Measurements from ENCODE around the gene MAP3K1. TPM values are rescaled to one million over a fixed set of nuclear protein-coding genes. Genes with fewer than 3 reads are reported as not detected.

The MAP3K1 gene
- total RNA-seq, 1 donor from 2014 or later = 14.8 TPM

DNA sequence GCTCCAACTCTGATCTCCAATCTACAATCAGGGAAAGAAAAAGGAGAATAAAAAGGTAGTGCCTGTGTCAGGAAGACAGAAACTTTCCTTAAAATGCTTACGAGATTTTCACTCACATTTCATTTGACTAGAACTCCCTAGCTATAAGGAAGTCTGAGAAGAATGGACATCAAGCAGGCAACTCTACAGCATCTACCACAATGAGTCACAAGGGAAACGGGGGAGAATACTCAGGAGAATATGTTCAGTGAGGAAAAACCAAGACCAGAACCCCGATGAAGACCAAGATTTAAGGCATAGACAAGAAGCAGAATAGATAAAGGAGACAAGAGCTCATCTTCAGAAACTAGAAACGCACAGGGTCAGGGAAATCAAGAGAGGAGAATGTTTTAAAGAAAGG lies 85.0 kb downstream of the MAP3K1 start:
- Mint-ChIP-seq H3K27ac (ENCODE audit: unreplicated experiment) (no peak overlapping the region), H3K4me1 (ENCODE audit: low read depth) (no peaks in the 10 kb centered on the region), H3K36me3 (ENCODE audit: low read depth) (peaks cover 5% of the 10 kb centered on the region), H3K4me3 (ENCODE audit: unreplicated experiment) (no peak overlapping the region), H3K9me3 (ENCODE audit: low read depth) (peaks cover 3% of the 10 kb centered on the region), H3K27me3 (ENCODE audit: low read depth) (no peaks in the 10 kb centered on the region)
- TF ChIP-seq, protein P1, sequence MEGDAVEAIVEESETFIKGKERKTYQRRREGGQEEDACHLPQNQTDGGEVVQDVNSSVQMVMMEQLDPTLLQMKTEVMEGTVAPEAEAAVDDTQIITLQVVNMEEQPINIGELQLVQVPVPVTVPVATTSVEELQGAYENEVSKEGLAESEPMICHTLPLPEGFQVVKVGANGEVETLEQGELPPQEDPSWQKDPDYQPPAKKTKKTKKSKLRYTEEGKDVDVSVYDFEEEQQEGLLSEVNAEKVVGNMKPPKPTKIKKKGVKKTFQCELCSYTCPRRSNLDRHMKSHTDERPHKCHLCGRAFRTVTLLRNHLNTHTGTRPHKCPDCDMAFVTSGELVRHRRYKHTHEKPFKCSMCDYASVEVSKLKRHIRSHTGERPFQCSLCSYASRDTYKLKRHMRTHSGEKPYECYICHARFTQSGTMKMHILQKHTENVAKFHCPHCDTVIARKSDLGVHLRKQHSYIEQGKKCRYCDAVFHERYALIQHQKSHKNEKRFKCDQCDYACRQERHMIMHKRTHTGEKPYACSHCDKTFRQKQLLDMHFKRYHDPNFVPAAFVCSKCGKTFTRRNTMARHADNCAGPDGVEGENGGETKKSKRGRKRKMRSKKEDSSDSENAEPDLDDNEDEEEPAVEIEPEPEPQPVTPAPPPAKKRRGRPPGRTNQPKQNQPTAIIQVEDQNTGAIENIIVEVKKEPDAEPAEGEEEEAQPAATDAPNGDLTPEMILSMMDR (IDR thresholded peaks at IDR 0.05) = no peak
- DNase-seq (ENCODE audit: low spot score) = no peak

DNA sequence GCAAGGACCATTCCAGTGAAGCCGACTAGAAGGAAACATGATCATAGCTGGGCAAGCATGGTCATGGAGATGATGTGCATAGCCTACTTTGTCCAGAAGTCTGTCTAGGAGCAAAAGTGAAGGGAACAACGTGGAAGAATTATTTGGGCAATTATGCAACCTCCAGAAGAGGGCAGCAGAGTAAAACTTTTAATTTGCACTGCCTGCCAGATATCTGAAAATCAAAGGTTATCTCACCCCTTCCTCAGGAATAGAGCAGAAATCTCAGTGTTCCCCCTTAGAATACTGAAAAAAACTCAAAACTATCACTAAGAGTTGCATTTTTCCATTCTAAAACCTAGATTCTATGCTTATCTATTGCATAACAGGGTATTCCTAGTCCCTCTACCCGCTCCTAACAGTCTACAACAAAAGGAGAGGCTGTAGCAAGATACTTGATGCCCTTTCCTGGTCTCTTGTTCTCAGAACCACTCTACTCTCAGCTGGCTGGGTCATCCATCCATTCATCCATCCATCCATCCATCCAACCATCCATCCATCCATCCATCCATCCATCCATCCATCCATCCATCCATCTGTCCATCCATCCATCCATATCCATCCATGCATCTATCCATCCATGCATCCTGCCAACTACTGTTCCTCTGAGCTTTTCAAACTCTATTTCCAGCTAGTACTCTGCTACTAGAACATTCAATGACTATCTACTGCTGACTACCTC lies 85.7 kb downstream of the MAP3K1 start:
- Mint-ChIP-seq H3K36me3 (ENCODE audit: low read depth) (peaks cover 2% of the 10 kb centered on the region), H3K4me3 (ENCODE audit: unreplicated experiment) (no peak overlapping the region), H3K27me3 (ENCODE audit: low read depth) (no peaks in the 10 kb centered on the region), H3K4me1 (ENCODE audit: low read depth) (no peaks in the 10 kb centered on the region), H3K27ac (ENCODE audit: unreplicated experiment) (no peak overlapping the region), H3K9me3 (ENCODE audit: low read depth) (peaks cover 3% of the 10 kb centered on the region)
- TF ChIP-seq, protein P1 (IDR thresholded peaks at IDR 0.05) = peak; percentile 92
- DNase-seq (ENCODE audit: low spot score) = no peak

DNA sequence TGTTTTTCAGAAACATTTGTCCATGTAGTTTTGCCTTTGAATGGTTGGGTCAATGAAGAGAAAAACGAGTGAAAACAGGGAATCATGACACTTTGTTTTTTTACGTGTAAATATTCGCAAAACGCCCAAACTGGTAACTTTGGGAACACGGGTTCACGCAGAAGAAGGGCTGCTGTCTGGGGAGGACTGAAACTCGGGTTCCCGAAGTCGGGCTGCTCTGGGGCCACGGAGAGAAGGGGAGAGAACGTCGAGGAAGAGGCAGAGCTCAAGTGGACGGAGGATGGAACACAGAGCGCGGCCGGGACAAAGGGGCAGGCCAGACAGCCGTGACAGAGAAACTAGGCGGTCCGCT lies 93.6 kb downstream of the MAP3K1 start:
- Mint-ChIP-seq H3K4me1 (ENCODE audit: low read depth) (peaks cover 21% of the 10 kb centered on the region), H3K36me3 (ENCODE audit: low read depth) (peaks cover 5% of the 10 kb centered on the region), H3K27me3 (ENCODE audit: low read depth) (no peaks in the 10 kb centered on the region), H3K4me3 (ENCODE audit: unreplicated experiment) (peak overlapping the region; percentile 80), H3K27ac (ENCODE audit: unreplicated experiment) (peak overlapping the region; percentile 93), H3K9me3 (ENCODE audit: low read depth) (peaks cover 7% of the 10 kb centered on the region)
- TF ChIP-seq, protein P1 (IDR thresholded peaks at IDR 0.05) = no peak
- peak; percentile 92 for DNase-seq (ENCODE audit: low spot score)

DNA sequence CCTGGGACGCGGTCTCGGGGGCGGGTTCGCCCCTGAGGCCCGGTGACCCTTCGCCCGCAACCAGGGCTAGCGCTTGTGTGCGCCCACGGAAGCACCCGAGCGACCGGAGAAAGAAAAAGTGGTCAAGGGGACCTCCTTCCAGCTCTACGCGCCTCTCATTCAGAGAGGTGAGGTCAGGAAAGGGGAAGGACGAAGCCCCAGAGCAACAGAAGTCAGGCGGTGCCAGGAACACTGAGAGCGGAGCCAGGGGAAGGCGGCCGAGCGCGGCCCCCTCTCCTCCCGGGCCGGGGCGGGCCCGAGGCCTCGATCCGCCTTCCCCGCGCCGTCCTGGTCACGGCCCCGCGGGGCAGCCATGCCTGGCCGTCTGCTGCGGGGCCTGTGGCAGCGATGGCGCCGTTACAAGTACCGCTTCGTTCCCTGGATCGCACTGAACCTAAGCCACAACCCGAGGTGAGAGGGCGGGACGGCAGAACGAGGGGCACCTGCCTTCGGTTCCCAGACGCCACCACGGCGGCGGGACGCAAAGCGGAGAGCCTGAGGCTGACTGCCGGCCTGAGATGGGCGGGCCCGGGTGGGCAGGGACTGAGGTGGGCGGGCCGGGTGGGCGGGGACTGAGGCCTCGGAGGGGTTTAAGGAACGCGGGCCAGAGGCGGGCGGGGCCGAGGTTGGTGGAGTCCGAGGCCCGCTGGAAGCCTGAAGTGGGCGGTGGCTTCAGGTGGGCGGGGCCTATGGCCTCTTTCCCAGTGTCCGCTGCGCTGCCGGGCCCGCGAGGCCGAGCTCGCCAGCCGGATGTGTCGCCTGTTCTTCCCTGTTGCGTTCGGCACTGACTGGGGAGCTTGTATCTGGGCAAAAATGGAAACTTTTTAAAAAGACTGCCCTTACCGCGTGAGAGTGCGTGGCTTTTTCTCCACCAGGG lies 94.2 kb downstream of the MAP3K1 start, which contains the start of gene SETD9:
Gene SETD9 (plus strand): TSS at position 303 of the 916 bp plus-strand sequence. CDS start 50 bp downstream, at position 353.
- H3K27me3 Mint-ChIP-seq (ENCODE audit: low read depth) = no peaks in the 10 kb centered on the region
- H3K4me3 Mint-ChIP-seq (ENCODE audit: unreplicated experiment) = peak within 1 kb of the TSS; percentile 88
- DNase-seq (ENCODE audit: low spot score) = peak; percentile 99
- H3K36me3 Mint-ChIP-seq (ENCODE audit: low read depth) = peaks cover 5% of the 10 kb centered on the region
- peaks cover 21% of the 10 kb centered on the region for H3K4me1 Mint-ChIP-seq (ENCODE audit: low read depth)
- H3K27ac Mint-ChIP-seq (ENCODE audit: unreplicated experiment) = peak within 1 kb of the TSS; percentile 96
- peaks cover 4% of the 10 kb centered on the region for H3K9me3 Mint-ChIP-seq (ENCODE audit: low read depth)
- TF ChIP-seq, protein P1 (IDR thresholded peaks at IDR 0.05) = no peak
